Right lobe of liver (tissue), 6 donors: ENCODE results near the gene FLCN. TPM values are rescaled to one million over a fixed set of nuclear protein-coding genes. Genes with fewer than 3 reads are reported as not detected.

Source experiments
- ATAC-seq, 4 donors: fragments of 200-7000 bp; cut with Tn5 transposase; one replicate each; pipeline ENCODE4 v1.9.1; 2020; ENCODE audit warnings: mild to moderate bottlenecking in 4 of 4, moderate library complexity in 4 of 4
- DNase-seq, 3 donors: peaks; one replicate each; pipeline ENCODE4 v3.0.0-alpha.2; 2020
- H3K27ac ChIP-seq, 3 donors: fragments of 200-600 bp; one replicate each; pipeline ENCODE4 v1.8.0; 2022
- H3K27me3 ChIP-seq, 2 donors: fragments of 200-600 bp; one replicate each; pipeline ENCODE4 v1.8.0; 2022
- H3K36me3 ChIP-seq, 4 donors: fragments of 200-600 bp; sonication (generic) in 1 of 4; one replicate each; pipeline versions ENCODE4 v1.5.1 to v1.8.0; 2017 to 2022; ENCODE audit warnings: control low read depth in 1 of 4
- H3K4me1 ChIP-seq, 4 donors: fragments of 200-600 bp; sonication (generic) in 1 of 4; one replicate each; pipeline versions ENCODE4 v1.5.1 to v1.8.0; 2017 to 2022; ENCODE audit warnings: control low read depth in 1 of 4
- H3K4me3 ChIP-seq, 3 donors: fragments of 200-600 bp; one replicate each; pipeline ENCODE4 v1.8.0; 2022
- H3K9me3 ChIP-seq, 4 donors: fragments of 200-600 bp; sonication (generic) in 1 of 4; one replicate each; pipeline versions ENCODE4 v1.5.1 to v1.8.0; 2017 to 2022; ENCODE audit warnings: control low read depth in 1 of 4
- POLR2A ChIP-seq: fragments of 450-650 bp; IDR thresholded peaks from one replicate; pipeline ENCODE4 v1.6.1; 2017; ENCODE audit warnings: antibody characterized with exemption, mild to moderate bottlenecking
- WGBS: methylation state at CpG from one replicate; pipeline ENCODE4 v1.1.6; 2018; ENCODE audit warnings: low coverage, low lambda C conversion rate; ENCODE audit not compliant: insufficient coverage; ENCODE audit errors: missing lambda C conversion rate; 5-methylcytosine and 5-hydroxymethylcytosine counted together
- intact Hi-C, 2 donors: fragments of 100-400 bp; cut with DNase I; formaldehyde crosslinking; loops; one replicate each; pipeline versions ENCODE4 v1.11.2 to v1.14.1; 2022
- total RNA-seq, 6 experiments: library from RNA; depleted of rRNA in 2 of 6; stranded (reverse); fragments of >200 nt in 2 of 6; fragmentation: NEBNext Ultra II Directional in 3 of 6; extraction: Animal tissue kit (Norgen Biotek cat#: 25700) in 3 of 6; gene quantifications; one replicate each; pipeline versions ENCODE4 v1.1.0 to v1.2.4, GENCODE V29; 2016 to 2023
- TF ChIP-seq, protein P1 (sequence below), 4 donors: fragments of 200-600 bp in 3 of 4; fragments of 450-650 bp in 1 of 4; IDR thresholded peaks; one replicate each; pipeline versions ENCODE4 v1.5.1 to v1.8.0; 2016 to 2022; ENCODE audit warnings: antibody characterized with exemption in 4 of 4, mild to moderate bottlenecking in 2 of 4
- donor health status: DM: no; HTN: yes; CAD: no.
- donor health status: DM: no; HTN: no; CAD: no.
- donor health status: DM: no; HTN: no; CAD: no.
- donor health status: DM: no; HTN: yes; CAD: no.
- donor health status: DM: no; HTN: yes; CAD: no.

Gene FLCN
- total RNA-seq, 6 experiments from 2014 or later, result 25.4 to 44.3 (median 35.9) TPM

DNA sequence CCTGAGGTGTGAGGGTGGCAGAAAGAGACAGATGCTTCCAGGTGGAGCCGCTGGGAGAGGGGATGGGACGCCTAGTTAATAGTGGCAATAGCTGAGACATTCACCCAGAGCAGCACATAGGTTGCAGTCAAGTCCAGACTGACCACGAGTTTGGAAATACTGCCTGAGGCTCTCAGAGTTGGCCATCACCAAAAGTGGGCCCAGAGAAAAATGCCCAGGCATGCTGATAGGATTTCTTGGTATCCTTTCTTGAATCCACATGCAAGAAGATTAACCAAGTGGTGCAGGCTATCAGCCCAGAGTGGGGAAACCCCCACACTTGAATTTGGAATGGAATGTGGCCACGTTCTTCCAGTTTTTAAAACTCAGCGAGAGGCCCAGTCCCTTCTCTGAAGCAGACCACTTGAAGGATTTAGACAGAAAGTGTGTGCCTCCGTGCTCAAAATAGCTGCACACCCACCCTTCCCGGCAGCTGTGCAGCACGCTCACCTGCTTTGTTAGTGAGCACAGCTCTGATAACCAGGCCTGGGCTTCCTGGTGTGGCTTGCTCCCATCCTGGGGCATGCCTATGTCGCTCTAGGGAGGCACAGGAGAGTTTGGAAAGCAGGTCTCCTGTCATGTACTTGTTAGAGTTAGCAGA is 66.5 kb downstream of the FLCN start:
- Histone ChIP-seq H3K9me3 (no peaks in the 10 kb centered on the region), H3K36me3 (peaks cover 0 to 58% (median 27%) of the 10 kb centered on the region in 4 donors), H3K27ac (no peak overlapping the region), H3K4me3 (no peak overlapping the region), H3K4me1 (no peaks in the 10 kb centered on the region), H3K27me3 (no peaks in the 10 kb centered on the region)
- TF ChIP-seq, protein P1, sequence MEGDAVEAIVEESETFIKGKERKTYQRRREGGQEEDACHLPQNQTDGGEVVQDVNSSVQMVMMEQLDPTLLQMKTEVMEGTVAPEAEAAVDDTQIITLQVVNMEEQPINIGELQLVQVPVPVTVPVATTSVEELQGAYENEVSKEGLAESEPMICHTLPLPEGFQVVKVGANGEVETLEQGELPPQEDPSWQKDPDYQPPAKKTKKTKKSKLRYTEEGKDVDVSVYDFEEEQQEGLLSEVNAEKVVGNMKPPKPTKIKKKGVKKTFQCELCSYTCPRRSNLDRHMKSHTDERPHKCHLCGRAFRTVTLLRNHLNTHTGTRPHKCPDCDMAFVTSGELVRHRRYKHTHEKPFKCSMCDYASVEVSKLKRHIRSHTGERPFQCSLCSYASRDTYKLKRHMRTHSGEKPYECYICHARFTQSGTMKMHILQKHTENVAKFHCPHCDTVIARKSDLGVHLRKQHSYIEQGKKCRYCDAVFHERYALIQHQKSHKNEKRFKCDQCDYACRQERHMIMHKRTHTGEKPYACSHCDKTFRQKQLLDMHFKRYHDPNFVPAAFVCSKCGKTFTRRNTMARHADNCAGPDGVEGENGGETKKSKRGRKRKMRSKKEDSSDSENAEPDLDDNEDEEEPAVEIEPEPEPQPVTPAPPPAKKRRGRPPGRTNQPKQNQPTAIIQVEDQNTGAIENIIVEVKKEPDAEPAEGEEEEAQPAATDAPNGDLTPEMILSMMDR (IDR thresholded peaks at IDR 0.05), result no peak
- no peak for TF ChIP-seq POLR2A
- WGBS, result 81% methylated on average over 7 of the region's 9 CpGs
- intact Hi-C loops, result no loop called here
- DNase-seq, result peak in 2 of 3 donors; percentile 3 to 10
- ATAC-seq, result no peak

DNA sequence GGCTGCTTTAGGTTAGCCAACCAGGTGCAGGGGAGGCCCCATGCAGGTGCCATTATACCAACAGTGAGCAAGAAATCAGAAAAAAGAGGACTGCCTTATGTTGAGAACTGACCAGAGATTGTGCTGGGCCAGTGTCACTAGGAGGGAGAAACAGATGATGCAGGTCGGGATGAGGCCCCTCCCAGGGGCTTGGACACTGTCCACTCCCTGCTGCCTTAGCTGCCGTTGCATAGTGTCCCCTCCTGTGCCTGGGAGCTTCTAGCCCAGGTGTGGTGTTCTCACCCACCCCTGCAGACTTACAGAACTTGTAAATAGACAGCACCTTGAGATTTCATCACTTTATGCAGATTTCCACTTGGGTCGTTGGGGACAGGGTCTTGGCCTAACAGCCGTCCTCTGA is 67.6 kb downstream of the FLCN start:
- Histone ChIP-seq H3K9me3 (no peaks in the 10 kb centered on the region), H3K27me3 (no peaks in the 10 kb centered on the region), H3K4me1 (no peaks in the 10 kb centered on the region), H3K4me3 (no peak overlapping the region), H3K36me3 (peaks cover 0 to 59% (median 28%) of the 10 kb centered on the region in 4 donors), H3K27ac (no peak overlapping the region)
- DNase-seq (peak in 2 of 3 donors; percentile 2 to 17), ATAC-seq (no peak)
- intact Hi-C loops, result no loop called here
- WGBS, result 95% methylated on average over 4 of the region's 4 CpGs
- TF ChIP-seq, protein P1 (IDR thresholded peaks at IDR 0.05), result no peak
- no peak for TF ChIP-seq POLR2A

DNA sequence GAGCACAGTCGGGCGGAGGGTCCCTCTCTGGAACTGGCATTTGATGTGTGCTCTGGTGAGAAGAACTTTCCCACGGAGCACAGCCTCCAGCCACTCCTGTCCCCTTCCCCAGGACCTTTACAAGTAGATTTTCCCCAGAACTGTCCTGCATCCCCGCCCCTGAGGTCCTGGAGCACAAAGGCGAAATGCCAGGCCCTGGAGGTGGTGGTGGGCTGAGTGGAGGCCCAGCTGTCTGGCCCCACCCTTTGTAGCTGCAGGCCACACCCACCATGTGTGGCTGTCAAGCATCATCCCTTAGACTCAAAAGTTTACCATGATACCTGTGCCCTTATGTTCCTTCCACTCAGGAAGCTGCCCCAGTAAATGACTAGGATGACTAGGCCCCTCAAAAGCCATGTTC is 68.6 kb downstream of the FLCN start:
- intact Hi-C loops, result no loop called here
- Histone ChIP-seq H3K9me3 (no peaks in the 10 kb centered on the region), H3K27me3 (no peaks in the 10 kb centered on the region), H3K27ac (no peak overlapping the region), H3K4me1 (no peaks in the 10 kb centered on the region), H3K36me3 (peaks cover 0 to 51% (median 23%) of the 10 kb centered on the region in 4 donors), H3K4me3 (no peak overlapping the region)
- TF ChIP-seq, protein P1 (IDR thresholded peaks at IDR 0.05), result no peak
- TF ChIP-seq POLR2A, result no peak
- DNase-seq, result peak in 1 of 3 donors; percentile 33
- WGBS, result no CpG with 5 or more reads among the region's 5 CpGs
- no peak for ATAC-seq

DNA sequence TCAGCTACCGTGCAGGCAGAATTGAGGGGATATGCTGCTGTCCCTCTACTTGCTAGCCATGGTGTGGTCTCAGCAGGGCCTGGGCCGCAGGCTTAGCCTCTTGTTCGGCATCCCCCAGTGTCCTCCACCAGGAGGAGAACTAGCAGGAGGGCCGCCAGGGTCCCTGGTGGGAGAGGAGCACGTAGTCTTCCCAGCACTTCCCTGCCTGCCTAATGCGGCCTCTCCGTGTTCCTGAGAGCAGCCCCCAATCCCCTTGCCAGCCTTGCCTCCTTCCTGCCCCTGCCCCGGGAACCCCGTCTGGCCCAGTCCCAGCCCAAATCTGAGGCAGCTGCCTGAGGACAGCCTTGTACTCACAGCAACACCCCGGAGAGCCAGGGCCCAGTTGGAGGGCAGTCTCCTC is 69.0 kb downstream of the FLCN start:
- peak in 1 of 3 donors; percentile 50 for DNase-seq
- TF ChIP-seq, protein P1 (IDR thresholded peaks at IDR 0.05), result no peak
- TF ChIP-seq POLR2A, result no peak
- WGBS, result 93% methylated on average over 5 of the region's 10 CpGs
- intact Hi-C loops, result no loop called here
- H3K4me3 ChIP-seq, result no peak overlapping the region
- H3K9me3 ChIP-seq, result no peaks in the 10 kb centered on the region
- H3K36me3 ChIP-seq, result peaks cover 0 to 51% (median 22%) of the 10 kb centered on the region in 4 donors
- no peak for ATAC-seq
- H3K27me3 ChIP-seq, result no peaks in the 10 kb centered on the region
- H3K4me1 ChIP-seq, result no peaks in the 10 kb centered on the region
- no peak overlapping the region for H3K27ac ChIP-seq
